GM19372 (cell line): ENCODE results near the gene NHEJ1.

ENCODE experiments used
- ATAC-seq: cut with Tn5 transposase; IDR thresholded peaks from one replicate; pipeline ENCODE4 v1.9.1; 2021; ENCODE audit warnings: mild to moderate bottlenecking, low read depth, moderate library complexity; ENCODE audit not compliant: unreplicated experiment

Gene NHEJ1

DNA sequence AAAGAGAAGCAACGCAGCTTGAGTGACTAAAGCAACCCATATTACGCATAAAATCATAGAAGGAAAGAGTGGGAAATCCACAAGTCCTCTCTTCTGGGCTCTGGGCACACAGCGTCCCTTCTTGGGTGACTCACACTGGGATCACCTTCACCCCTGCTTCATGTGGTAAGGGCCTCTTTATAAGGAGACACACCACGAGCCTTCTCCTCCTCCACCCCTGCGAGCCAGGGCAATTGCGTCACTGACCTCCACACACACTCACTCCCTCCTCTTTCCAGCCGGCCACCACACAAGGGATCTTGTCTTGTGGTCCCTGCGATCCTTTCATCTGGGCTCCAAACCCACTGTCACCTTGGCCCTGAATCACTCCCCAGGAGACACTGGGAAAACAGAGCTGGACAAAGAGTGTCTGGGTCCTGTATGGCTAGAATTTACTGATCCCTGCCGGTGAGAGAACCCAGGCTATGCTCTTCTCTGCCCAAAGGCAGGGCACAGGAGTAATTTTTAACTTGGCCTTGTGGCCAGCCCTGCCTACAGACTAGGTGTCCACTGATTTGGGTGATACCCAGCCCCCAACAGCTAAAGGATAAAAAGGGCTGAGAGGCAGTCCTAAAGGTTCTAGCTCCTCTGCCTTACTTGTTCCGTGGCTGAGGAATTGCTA, 35.3 kb downstream of the NHEJ1 start:
- ATAC-seq: no peak

DNA sequence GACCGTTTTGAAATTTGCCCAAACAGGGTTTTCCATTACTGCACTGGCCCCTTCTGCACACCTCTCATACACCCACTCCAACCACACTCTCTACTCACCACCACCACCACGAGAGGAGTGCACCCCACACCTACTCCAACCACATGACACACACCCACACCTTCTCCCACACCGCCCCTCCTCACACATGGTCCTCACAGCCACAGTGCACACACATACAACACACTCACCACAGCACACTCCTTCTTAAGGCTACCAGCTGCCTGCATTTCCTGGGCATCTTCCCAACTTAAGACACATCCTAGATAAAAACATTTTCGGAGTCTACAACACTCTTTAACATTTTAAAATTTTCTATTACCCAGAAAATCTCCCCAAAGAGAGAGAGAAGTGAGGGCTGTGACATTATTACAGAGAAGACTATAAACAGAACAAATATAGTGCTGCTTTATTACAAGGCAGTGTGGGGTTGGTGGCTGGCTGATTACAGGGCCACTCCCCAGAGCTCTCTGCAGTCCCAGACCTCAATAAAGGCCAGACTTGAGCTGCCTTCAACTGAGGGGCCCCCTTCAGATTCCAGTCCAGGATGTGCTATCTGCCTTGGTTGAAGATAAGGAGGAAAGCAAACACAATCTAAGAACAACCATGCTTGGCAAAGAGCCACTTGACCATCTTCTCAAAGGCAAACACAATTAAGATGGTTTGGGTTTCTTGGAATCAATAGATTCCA, 36.1 kb downstream of the NHEJ1 start:
- no peak for ATAC-seq

DNA sequence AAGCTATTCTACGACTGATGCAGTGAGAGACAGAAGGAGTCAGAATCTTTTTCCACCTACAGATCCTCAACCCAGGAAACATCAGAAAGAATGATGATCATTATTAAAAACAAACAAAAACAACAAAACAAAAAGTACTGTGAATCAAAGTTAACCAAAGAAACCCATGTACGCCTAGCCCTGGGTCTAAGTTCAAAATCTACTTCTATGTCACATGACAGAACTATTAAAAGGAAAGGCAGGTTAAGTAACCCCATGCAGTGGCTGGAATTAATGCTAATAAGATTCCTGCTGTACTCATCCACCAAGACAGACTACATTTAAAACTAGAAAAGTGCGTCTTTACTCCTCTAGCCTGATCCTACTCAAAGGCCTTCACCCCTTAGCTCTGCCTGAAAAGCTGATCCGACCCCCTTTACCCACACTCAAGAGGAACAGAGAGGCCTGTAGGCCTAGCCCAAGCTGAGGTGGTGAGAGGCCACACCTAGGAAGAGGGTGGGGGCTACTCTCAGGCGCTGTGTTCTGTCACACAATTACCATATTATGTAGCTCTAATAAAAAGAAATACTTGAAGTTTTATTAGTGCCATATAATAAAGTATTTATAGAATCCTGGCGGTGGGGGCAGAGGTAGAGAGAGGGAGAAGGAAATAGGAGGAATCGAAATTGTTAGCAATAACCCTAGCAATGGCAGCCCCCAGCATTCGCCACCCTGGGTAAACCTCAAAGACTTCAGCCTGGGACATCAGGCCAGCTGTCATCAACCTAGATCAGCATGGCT, 37.1 kb downstream of the NHEJ1 start:
- no peak for ATAC-seq

DNA sequence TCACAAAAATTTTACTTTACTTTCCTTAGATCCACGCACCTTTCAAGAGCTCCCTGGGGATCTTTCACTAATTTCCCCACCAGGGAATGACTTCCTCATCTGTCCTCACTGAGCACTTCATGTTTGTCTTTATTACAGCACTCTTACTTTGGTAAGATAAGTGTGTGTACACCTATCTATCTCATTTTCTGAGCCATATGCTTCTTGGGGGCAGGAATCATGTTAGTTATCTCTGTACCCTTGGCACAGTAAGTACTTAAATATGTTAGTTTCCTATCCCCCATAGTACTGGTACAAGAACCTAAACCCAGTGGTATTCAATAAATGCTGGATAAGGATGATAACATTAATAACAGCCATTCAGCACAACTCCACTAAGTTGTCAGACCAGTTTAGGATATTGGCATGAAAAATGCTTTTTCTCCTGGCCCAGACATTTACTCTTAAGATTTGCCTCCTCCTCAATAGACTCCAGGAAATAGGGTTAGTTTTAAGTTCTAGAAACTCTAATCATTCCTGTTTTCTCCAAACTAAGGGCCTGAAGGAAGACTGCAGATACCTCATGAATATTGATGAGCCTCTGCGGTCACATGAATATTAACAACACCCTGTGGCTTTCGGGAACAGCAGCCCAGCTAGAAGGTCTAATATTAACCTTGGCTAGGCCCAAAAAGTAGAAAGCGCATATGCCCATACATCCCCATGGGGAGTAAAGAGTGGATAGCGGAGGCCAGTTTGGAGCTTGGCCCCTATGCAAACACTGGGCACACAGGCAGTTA, 38.2 kb downstream of the NHEJ1 start:
- no peak for ATAC-seq

DNA sequence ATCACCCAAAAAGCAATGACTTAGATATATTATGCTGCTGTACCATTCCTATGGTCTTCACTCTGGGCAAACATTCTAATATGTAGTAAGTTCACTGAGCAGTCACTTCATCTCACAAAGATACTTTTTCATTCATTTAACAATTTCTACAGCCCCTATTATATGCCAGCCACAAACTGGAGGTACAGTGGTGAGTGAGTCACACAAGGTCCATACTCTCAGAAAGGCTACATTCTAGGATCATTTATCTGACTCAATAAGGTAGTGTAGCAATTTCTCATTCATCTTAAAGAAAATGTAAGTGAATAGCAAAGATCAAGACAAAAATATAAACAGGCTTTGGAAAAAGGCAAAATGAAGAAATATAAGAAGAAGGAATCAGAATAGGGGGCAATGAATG, 40.5 kb downstream of the NHEJ1 start:
- no peak for ATAC-seq

DNA sequence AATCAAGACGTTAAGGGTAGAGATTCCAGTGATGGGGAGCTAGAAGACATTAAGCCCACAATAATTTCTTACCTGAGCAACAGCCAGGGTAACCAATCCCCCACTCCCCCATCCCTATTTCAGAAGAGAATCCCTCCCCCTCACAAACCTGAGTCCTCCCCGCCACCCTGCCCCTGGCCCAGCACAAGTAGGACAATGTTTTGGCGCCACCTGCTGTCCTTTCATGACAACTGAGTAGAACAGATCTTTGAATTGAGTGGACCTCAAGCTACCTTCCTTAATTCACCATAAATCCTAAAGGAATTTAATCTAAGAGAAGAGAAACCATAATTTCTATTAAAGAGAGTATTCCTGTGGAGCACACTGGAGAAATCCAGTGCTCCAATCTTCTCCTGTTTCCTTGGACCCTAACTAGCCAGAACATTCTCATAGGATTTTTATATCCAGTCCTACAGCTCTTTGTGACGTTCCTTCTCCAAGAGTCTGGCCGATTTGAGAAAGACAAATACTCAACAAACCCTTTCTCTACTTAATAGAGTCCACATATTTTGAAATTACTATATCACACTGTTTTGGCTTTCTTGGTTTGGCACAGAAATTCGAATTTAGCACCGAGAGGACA, 41.1 kb downstream of the NHEJ1 start:
- no peak for ATAC-seq

DNA sequence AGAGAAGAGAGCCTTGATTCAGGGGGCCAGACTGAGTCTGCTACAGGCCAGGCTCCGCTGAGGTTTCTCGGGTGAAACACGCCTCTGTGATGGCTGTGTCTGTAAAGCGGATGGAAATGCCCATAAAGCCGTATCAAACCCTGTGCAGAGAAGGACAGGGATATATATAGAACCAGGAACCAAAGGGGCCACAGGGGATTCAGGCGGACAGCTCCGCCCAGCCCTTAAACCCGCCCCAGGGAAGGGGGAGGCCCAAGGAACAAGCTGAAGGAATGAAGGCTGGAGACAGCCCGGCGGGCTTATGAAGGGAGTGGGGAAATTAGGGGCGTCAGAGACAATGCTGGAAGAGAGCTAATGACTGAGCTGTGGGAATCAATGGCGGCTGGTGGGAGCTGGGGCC, 42.1 kb downstream of the NHEJ1 start:
- ATAC-seq: no peak

DNA sequence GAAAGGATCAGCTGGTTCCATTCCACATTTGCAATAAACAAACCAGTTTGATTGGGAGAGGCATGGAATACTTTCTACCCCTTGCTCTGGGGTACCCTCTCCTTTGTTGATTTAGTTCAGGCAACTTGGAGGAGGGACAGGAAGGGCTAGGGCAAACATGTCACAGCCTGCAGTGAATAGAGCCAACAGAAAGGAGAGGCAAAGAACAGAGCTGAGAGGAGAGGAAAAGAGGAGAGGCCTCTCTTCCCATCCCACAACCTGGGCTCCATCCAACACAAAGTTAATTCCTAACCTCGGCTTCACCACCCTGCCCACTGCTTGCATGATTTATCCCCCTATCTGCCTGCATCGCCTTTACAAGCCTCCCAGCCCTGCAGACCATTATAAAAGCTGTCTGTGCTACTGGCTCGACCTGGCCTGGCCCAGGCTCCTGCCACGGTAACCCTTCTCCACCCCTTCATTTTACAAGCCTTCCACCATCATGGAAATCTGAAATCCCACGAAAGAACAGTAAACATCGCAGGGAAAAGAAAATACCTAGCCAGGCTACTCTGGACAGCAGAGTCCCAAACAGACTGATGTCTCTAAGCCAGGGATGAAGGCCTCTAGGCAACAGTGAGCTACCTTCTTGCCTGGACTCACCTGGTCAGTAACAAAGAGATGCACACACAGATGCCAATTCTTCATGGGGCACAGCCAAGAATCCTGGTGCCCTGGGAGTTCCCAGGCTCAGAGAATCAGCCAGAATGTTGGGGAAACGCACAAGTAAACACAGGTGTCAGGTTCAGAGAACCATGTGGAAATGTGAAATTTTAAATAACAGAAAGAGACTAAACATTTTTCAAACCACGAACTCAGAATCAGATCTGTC, 43.6 kb downstream of the NHEJ1 start:
- no peak for ATAC-seq

DNA sequence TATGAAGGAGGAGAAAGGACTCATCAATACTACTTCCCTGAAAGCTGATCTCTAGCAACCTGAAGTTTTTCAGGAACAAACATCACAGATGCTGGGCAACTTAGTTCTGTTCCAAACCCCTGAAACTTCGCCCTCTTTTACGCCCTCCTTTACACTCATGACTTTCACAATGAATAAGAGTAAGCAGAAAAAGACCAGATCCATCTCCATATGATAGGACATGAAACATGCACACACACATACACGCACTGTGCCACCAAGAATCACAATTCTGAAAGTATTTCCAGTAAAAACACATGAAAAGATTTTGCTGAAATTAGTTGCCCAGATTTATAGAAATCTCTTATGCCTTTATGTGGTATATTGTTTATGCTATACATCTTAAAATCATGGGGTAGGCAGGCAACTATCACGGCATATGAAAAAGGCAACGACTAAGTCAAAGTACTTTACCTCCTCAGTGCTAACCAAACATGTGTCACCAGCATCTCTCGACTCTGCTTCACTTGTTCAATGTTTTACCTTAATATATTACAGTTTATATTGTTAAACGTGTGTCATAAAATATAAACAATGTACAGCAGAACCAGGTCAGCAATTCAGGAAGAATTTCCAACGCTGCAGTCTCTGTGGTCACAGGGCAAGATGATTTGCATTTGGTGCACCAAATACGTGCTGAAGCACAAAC, 47.8 kb downstream of the NHEJ1 start:
- ATAC-seq: no peak

DNA sequence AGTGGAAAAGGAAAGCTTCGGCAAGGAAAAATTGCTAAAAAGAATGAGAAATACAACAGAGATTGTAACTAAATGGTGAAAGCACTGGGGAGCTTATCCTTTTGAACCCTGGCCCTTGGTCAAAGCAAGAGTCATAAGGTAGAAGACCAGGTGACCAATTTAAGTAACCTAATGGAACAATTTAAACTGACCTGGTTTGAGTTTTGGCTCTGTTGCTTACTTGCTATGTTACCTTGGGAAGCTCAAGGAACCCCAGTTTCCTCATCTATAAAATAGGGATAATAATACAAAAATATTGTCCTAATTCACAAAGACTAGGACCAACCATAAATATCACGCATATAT, 48.6 kb downstream of the NHEJ1 start:
- ATAC-seq: no peak

DNA sequence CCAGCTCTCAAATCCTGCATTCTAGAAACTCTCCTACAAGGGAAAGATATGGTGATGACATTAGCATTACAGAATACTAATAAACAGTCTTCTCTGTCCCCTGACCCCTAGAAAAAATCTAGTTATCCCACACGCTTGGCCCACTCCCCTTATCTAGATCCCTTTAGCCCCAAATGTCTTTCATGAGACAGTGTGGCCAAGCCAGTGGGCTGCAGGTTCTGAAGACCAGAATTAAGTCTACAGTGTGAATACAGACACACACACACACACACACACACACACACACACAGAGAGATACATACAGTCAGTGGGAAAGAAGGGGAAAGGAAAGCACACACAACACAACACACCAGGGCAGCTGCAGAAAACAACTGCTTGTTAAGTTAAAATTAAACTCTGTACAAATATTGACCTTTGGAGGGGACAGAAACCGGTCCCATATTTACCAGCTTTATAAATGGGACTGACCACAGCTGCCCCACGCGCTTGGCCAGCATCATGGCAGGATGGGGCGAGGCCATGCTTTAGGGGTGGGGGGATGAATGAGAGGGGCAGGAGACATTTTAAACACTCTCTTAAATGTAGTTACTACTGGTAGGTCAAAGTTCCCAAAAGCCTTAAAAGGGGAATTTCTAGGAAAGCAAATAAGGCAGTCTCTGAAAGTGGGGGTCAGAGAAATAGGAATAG, 49.1 kb downstream of the NHEJ1 start:
- ATAC-seq: no peak

DNA sequence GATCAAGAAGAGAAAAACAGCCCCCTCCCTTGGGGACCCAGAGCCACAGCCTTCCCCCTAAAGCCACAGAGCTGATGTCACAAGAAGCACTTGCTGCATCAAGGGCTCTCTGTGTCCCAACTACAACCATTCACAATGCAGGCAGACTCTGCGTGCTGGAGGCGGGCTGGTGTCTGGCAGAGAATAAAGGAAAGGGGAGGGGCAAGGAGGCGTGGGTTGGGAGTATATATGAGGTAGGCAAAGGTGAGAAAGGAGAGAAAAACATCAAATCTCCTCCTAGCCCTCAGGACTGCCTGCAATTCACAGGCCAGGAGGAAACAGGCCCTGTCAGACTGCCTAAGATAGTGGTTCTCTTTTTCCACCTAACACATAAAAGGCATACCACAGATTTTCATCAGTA, 51.1 kb downstream of the NHEJ1 start:
- no peak for ATAC-seq

DNA sequence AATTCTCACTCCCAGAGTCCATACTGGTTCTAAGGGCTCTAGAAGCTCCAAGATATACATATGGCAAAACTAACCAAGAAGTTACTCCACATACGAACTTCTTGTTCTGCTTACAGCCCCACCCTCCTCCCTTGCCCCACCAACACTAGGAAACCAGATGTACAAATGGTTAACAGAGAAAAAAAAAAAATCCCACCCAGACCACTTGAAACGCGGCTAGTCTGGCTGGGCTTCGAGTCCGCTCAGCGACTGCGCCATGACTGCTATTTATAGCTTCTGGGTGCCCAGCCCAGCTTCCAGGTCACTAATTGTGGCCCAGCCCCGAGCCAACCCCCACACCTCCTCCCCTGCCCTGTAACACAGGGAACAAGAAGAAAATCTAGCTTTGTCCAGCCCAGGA, 52.9 kb downstream of the NHEJ1 start:
- ATAC-seq: no peak

DNA sequence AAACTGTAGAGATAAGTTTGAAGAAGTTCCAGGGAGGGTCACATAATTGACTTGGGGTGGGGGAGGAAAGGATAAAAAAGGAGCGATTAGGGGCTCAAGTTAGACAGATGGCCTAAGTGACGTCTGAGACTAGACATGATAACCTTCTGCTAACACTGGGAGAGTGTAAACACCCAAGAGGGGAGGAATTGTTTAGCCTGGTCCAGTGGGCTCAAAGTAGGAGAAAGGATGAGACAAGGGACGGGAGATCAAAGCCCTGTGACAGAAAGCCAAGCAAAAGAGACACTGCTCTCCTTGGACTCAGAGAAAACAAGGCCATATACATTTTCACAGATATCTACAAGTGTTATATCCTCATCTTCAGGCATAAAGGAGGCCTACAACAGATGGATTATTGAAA, 54.4 kb downstream of the NHEJ1 start:
- no peak for ATAC-seq

DNA sequence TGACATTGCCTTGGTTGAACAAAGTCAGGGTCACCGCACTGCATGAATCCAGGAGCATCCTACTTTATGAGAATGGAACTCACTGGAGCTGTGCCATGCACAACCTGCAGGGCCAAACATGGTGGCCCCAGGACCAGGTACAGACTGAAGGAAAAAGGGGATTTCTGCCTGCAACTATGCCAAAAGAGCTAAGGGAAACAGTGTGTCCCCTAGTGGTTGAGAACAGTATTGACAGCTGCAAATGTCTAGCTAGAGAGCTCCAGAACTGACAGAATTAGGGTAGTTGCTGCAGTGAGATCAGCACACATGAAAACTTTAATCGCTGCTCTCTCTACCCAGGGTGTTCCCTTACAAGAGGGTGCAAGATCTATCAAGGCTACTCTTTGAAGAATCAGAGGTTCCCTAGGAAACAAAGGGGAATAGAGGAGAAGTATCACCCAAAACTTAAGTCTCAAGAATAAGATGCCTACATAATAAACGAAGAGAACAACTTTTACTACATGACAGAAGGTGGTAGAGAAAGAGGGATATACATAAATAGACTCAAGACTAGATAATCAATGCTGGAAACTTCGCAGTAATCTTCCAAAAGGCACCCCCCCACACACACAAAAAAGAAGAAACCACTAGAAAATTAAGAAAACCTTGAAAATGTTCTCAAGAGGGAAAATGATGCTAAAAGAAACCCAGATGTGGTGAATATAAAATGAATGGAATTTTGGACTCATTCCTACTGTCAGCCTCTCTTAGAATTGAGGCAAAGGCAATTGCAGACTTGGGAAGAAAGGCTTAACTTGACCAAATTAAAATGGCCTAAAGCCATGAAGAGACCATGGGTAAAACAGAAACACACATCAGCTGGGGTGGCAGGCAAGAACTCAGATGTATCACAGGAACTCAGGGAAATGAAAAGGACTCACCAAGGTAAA, 56.2 kb downstream of the NHEJ1 start:
- ATAC-seq: peak; percentile 70

DNA sequence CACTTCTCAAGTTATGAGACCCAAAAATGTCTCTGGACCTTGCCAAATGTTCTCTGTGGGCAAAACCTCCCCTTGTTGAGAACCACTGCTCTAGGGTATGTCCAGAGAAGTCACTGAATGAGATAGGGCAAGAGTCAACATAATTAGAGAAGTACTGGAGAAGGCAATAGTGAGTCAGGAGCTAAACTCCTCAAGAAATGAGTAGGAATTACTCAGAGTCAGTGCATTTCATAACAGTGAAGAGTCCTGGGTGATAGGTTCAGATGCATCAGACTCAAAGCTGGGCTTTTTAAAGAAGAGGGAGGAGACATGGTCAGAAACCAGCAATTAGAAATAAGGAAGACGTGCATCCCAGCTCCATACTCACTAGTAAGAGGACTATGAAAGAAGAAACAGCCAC, 61.3 kb downstream of the NHEJ1 start:
- ATAC-seq: no peak

DNA sequence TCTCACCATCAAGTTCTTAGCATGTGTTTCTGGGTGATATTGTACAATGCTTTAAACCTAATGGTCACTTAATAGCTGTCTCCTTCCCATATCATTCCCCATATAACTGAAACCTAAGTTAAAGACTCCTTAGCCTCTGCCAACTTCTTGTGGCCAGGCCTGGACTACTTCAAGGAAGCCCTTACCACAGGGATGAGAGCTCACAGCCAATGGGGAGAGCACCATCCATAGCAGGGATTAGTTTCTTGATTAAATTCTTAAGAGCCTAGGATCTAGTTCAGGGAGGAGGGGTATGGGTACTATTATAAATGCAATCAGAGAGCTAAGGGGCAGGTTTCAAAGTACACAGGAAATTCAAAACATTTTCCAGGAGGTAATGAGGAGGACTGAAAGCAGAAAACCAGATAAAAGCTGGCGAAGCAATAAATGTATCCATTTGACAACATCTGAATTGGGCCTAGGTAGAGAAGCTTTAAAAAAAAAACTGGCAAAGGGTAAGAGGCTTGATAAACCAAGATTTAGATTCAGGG, 65.1 kb downstream of the NHEJ1 start:
- ATAC-seq: no peak
